HFFc6 (cell line): Measurements from ENCODE around the gene GNA12. TPM values are rescaled to one million over a fixed set of nuclear protein-coding genes. Genes with fewer than 3 reads are reported as not detected.

Source experiments
- DNase-seq: peaks from one replicate; pipeline ENCODE4 v3.0.0-alpha.2; 2018
- H3K27ac Mint-ChIP-seq: 2 replicates; pipeline ENCODE4 v1.8.0; 2020; ENCODE audit warnings: mild to moderate bottlenecking, mixed read lengths
- H3K27me3 Mint-ChIP-seq: 2 replicates; pipeline ENCODE4 v1.8.0; 2021; ENCODE audit warnings: mild to moderate bottlenecking, moderate library complexity, mixed read lengths; ENCODE audit not compliant: insufficient read depth
- H3K36me3 Mint-ChIP-seq: 2 replicates; pipeline ENCODE4 v1.8.0; 2021; ENCODE audit warnings: low read depth, mixed read lengths
- H3K4me1 Mint-ChIP-seq: 2 replicates; pipeline ENCODE4 v1.8.0; 2020; ENCODE audit warnings: low read depth, mixed read lengths
- H3K4me3 Mint-ChIP-seq: 2 replicates; pipeline ENCODE4 v1.8.0; 2020; ENCODE audit warnings: mild to moderate bottlenecking, moderate library complexity, mixed read lengths
- H3K9me3 Mint-ChIP-seq: 2 replicates; pipeline ENCODE4 v1.8.0; 2020; ENCODE audit warnings: mild to moderate bottlenecking, mixed read lengths
- total RNA-seq, 6 experiments: library from RNA; stranded (reverse); fragmentation: NEBNext Ultra II Directional; extraction: Animal tissue kit (Norgen Biotek cat#: 25700); gene quantifications; 2 replicates in 1 of 6; 3 replicates in 5 of 6; pipeline ENCODE4 v1.2.3, GENCODE V29; 2021
- TF ChIP-seq, protein P1 (sequence below): fragments of 200-600 bp; sonication (generic); IDR thresholded peaks from 2 replicates; pipeline ENCODE4 v1.5.0; 2021; ENCODE audit warnings: antibody characterized with exemption, mild to moderate bottlenecking

GNA12 gene
- total RNA-seq, 6 experiments from 2014 or later = 52.9 to 61.9 (median 57.6) TPM

DNA sequence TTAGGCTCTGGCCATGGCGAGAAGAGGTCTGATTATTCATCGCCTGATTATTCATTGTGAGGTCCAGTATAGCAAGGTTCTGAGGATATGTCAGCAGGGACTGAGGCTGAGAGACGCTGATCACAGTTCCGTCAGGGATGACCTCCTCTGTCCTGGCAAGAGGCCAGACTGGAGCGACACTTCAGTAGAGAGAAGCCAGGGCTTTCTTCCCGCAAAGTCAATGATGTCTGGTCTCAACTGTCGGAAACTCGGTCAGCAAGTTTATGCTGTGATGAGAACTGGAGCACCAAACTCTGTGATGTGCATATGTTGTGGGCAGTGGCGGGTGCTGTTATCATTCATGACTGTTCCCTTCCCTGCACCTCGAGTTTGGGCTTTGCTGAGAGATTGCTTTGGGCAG is 29.0 kb upstream of the GNA12 start:
- no peaks in the 10 kb centered on the region for H3K36me3 Mint-ChIP-seq
- H3K4me3 Mint-ChIP-seq = no peak overlapping the region
- peaks cover 2% of the 10 kb centered on the region for H3K27me3 Mint-ChIP-seq
- TF ChIP-seq, protein P1, sequence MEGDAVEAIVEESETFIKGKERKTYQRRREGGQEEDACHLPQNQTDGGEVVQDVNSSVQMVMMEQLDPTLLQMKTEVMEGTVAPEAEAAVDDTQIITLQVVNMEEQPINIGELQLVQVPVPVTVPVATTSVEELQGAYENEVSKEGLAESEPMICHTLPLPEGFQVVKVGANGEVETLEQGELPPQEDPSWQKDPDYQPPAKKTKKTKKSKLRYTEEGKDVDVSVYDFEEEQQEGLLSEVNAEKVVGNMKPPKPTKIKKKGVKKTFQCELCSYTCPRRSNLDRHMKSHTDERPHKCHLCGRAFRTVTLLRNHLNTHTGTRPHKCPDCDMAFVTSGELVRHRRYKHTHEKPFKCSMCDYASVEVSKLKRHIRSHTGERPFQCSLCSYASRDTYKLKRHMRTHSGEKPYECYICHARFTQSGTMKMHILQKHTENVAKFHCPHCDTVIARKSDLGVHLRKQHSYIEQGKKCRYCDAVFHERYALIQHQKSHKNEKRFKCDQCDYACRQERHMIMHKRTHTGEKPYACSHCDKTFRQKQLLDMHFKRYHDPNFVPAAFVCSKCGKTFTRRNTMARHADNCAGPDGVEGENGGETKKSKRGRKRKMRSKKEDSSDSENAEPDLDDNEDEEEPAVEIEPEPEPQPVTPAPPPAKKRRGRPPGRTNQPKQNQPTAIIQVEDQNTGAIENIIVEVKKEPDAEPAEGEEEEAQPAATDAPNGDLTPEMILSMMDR = no peak
- no peak for DNase-seq
- H3K9me3 Mint-ChIP-seq = no peaks in the 10 kb centered on the region
- H3K27ac Mint-ChIP-seq = peak overlapping the region; percentile 100
- H3K4me1 Mint-ChIP-seq = peaks cover 32% of the 10 kb centered on the region

DNA sequence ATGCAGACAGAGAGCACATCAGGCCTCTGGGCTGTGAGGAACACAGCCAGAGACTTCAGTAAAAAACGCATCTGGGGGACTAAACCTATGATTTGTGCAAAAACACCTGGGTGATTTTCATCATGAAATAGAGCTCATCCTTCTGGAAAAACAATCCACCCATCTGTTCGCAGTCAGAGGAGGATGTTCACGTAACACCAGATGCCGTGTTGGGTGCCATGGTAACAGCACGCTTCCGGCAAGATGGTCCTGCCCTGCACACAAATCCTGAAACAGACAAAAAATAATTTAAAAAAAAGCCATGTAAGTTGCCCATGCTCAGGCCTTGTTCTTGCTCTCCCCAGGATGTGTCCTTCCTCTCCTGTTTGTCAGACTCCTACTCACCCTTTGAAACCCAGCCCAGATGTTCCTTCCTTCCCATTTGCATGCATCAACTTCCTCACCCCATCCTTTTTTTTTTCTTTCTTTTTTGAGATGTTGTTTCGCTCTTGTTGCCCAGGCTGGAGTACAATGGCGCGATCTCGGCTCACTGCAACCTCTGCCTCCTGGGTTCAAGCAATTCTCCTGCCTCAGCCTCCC is 28.3 kb upstream of the GNA12 start:
- no peak for DNase-seq
- no peak overlapping the region for H3K27ac Mint-ChIP-seq
- no peaks in the 10 kb centered on the region for H3K36me3 Mint-ChIP-seq
- no peak overlapping the region for H3K4me3 Mint-ChIP-seq
- TF ChIP-seq, protein P1 = no peak
- H3K9me3 Mint-ChIP-seq = no peaks in the 10 kb centered on the region
- peaks cover 2% of the 10 kb centered on the region for H3K27me3 Mint-ChIP-seq
- peaks cover 32% of the 10 kb centered on the region for H3K4me1 Mint-ChIP-seq

DNA sequence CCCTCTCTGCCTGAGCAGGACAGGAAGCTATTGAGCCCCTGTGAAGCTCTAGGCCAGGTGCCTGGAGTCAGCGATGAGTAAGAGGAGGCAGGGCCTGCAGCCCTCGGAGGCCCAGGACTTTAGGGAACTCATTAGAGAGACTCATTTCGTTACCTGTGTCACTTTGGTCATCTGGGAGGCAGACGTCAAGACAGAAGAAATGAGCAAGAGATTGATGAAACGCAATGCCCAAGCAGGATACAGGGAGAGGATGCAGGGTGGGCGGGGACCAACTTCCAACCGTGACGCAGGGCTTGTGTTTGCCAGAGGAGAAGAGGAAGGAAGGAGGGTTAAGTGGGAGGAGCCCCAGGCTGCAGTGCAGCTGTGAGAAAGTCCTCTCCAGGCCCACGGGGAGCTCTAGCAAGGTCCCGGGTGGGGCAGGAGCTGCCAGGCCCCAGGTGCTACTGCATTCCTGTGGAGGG is 26.4 kb upstream of the GNA12 start:
- no peak for DNase-seq
- Mint-ChIP-seq H3K9me3 (no peaks in the 10 kb centered on the region), H3K27ac (no peak overlapping the region), H3K36me3 (no peaks in the 10 kb centered on the region), H3K4me1 (peaks cover 32% of the 10 kb centered on the region), H3K27me3 (peaks cover 5% of the 10 kb centered on the region), H3K4me3 (no peak overlapping the region; the same call in 1 of the 2 replicates)
- TF ChIP-seq, protein P1 = no peak

DNA sequence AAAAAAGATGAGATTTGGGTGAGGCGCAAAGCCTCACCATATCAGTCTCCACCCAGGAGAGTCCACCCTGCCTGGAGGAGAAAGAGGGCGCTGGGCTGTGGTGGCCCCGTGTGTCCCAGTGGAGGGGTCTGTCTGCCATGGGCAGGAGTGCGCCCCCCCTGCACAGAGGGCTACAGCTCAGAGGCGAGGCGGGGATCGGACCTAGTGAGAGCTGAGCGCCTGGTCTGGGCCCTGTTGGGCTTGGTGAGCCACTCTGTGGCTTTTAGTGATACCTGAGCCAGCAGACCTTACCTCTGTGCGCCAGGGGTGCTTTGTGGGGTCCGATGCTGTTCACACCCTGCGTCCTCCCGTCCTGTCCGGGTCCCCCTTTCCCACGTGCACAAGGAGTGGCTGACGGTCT is 25.9 kb upstream of the GNA12 start:
- Mint-ChIP-seq H3K27ac (no peak overlapping the region), H3K4me1 (peaks cover 34% of the 10 kb centered on the region), H3K27me3 (peaks cover 5% of the 10 kb centered on the region), H3K4me3 (no peak overlapping the region), H3K36me3 (no peaks in the 10 kb centered on the region), H3K9me3 (no peaks in the 10 kb centered on the region)
- TF ChIP-seq, protein P1 = no peak
- no peak for DNase-seq

DNA sequence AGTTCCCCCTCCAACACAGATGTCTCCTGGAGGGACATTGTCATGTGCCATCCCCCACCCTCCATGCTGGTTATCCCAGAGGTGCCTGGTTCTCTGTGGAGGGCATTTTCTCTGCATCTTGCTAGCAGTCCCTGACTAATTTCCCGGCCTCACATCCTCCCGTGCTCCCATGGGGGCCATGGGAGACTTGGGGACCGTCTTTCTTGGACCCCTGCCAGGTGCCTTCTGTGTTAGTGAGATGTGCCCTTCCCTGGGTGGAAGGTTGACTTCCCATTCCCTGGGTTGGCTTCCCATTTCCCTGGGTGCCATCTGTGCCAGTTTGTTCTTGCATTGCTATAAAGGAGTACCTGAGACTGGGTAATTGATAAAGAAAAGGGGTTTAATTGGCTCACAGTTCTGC is 22.5 kb upstream of the GNA12 start:
- H3K27ac Mint-ChIP-seq = no peak overlapping the region
- H3K36me3 Mint-ChIP-seq = no peaks in the 10 kb centered on the region
- no peak for DNase-seq
- no peak overlapping the region for H3K4me3 Mint-ChIP-seq
- no peaks in the 10 kb centered on the region for H3K9me3 Mint-ChIP-seq
- H3K4me1 Mint-ChIP-seq = peaks cover 29% of the 10 kb centered on the region
- TF ChIP-seq, protein P1 = no peak
- H3K27me3 Mint-ChIP-seq = peaks cover 5% of the 10 kb centered on the region
